ENCODE results near the gene TRPC6. TPM values are rescaled to one million over a fixed set of nuclear protein-coding genes. Genes with fewer than 3 reads are reported as not detected.

TRPC6 gene
- total and polyA plus RNA-seq, 3 donors from 2014 or later, result 1.4 to 4.1 (median 3.7) TPM

DNA sequence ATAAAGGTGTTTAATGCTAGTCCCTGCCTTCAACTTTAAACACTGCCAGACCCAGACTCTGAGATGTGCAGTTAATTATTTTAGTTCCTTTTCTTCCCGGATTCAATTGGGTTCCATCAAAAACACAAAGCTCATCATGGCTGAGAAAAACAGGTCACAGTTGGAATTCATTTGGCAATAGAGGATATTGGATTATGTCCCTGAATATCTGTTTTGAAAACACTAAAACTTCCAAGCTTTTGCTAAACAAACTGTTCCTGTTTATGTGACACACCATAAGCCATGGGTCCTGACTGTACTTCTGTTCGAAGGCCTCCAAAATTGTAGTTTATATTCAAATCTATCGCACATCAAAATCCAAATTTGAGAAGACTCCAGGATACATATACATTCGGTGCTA, 150.7 kb downstream of the TRPC6 start:
- Histone ChIP-seq H3K27ac (peak overlapping the region in 1 of 2 donors; percentile 60), H3K36me3 (ENCODE audit: low read depth, missing control alignments) (no peaks in the 10 kb centered on the region), H3K9me3 (no peaks in the 10 kb centered on the region), H3K27me3 (no peaks in the 10 kb centered on the region), H3K4me1 (no peaks in the 10 kb centered on the region), H3K4me3 (no peak overlapping the region)
- 48 to 55% methylated on average over 4 of the region's 4 CpGs for WGBS, 2 donors
- DNase-seq, result no peak
- TF ChIP-seq POLR2A (IDR thresholded peaks at IDR 0.05), result no peak
- TF ChIP-seq, protein P1, sequence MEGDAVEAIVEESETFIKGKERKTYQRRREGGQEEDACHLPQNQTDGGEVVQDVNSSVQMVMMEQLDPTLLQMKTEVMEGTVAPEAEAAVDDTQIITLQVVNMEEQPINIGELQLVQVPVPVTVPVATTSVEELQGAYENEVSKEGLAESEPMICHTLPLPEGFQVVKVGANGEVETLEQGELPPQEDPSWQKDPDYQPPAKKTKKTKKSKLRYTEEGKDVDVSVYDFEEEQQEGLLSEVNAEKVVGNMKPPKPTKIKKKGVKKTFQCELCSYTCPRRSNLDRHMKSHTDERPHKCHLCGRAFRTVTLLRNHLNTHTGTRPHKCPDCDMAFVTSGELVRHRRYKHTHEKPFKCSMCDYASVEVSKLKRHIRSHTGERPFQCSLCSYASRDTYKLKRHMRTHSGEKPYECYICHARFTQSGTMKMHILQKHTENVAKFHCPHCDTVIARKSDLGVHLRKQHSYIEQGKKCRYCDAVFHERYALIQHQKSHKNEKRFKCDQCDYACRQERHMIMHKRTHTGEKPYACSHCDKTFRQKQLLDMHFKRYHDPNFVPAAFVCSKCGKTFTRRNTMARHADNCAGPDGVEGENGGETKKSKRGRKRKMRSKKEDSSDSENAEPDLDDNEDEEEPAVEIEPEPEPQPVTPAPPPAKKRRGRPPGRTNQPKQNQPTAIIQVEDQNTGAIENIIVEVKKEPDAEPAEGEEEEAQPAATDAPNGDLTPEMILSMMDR (IDR thresholded peaks at IDR 0.05), result no peak
- intact Hi-C loops (cut with DNase I; ENCODE audit: low total_unique reads), result loop anchor here (10.0 kb wide), 1 partner anchor 458 kb away; no protein-coding TSS in a partner anchor

GRCh38 chr11:101429703-101430540, 153.9 kb downstream of the TRPC6 start:
- Histone ChIP-seq H3K36me3 (ENCODE audit: low read depth, missing control alignments) (no peaks in the 10 kb centered on the region), H3K4me3 (no peak overlapping the region), H3K9me3 (no peaks in the 10 kb centered on the region), H3K4me1 (no peaks in the 10 kb centered on the region), H3K27ac (no peak overlapping the region), H3K27me3 (no peaks in the 10 kb centered on the region)
- no peak for TF ChIP-seq POLR2A (IDR thresholded peaks at IDR 0.05)
- TF ChIP-seq, protein P1 (IDR thresholded peaks at IDR 0.05), result no peak
- 49 to 56% methylated on average over 2 of the region's 2 CpGs for WGBS, 2 donors
- intact Hi-C loops (cut with DNase I; ENCODE audit: low total_unique reads), result loop anchor here (10.0 kb wide), 1 partner anchor 455 kb away; no protein-coding TSS in a partner anchor
- no peak for DNase-seq

GRCh38 chr11:101428918-101429317, 154.9 kb downstream of the TRPC6 start:
- Histone ChIP-seq H3K27me3 (no peaks in the 10 kb centered on the region), H3K4me1 (no peaks in the 10 kb centered on the region), H3K36me3 (ENCODE audit: low read depth, missing control alignments) (no peaks in the 10 kb centered on the region), H3K4me3 (no peak overlapping the region), H3K27ac (no peak overlapping the region), H3K9me3 (no peaks in the 10 kb centered on the region)
- TF ChIP-seq, protein P1 (IDR thresholded peaks at IDR 0.05), result no peak
- no peak for TF ChIP-seq POLR2A (IDR thresholded peaks at IDR 0.05)
- intact Hi-C loops (cut with DNase I; ENCODE audit: low total_unique reads), result no loop called here
- WGBS, 2 donors, result 89% methylated on average over 1 of the region's 1 CpG
- DNase-seq, result no peak

GRCh38 chr11:101407324-101407723, 176.5 kb downstream of the TRPC6 start:
- H3K9me3 ChIP-seq, result no peaks in the 10 kb centered on the region
- peak; percentile 34 for DNase-seq
- 45 to 51% methylated on average over 2 of the region's 2 CpGs for WGBS, 2 donors
- H3K36me3 ChIP-seq (ENCODE audit: low read depth, missing control alignments), result no peaks in the 10 kb centered on the region
- intact Hi-C loops (cut with DNase I; ENCODE audit: low total_unique reads), result no loop called here
- H3K4me3 ChIP-seq, result no peak overlapping the region
- no peaks in the 10 kb centered on the region for H3K27me3 ChIP-seq
- H3K27ac ChIP-seq, result peak overlapping the region in 1 of 2 donors; percentile 25
- no peaks in the 10 kb centered on the region for H3K4me1 ChIP-seq
- TF ChIP-seq, protein P1 (IDR thresholded peaks at IDR 0.05), result no peak
- TF ChIP-seq POLR2A (IDR thresholded peaks at IDR 0.05), result no peak

Small RNA genes within 50 kb of the gene (microRNA-seq; reads per million reads assigned to microRNA genes)
- gene MIR3920 (ENCODE audit: borderline number of aligned reads in 2 of 2, borderline replicate concordance in 1 of 2), result 0 reads per million in 2 donors

Small RNA genes within 50 kb of the gene (small RNA-seq; reads per million reads assigned to genes)
- 0 reads per million in 2 donors for gene MIR3920
